Measurements from ENCODE around the gene FDX2.

DNA sequence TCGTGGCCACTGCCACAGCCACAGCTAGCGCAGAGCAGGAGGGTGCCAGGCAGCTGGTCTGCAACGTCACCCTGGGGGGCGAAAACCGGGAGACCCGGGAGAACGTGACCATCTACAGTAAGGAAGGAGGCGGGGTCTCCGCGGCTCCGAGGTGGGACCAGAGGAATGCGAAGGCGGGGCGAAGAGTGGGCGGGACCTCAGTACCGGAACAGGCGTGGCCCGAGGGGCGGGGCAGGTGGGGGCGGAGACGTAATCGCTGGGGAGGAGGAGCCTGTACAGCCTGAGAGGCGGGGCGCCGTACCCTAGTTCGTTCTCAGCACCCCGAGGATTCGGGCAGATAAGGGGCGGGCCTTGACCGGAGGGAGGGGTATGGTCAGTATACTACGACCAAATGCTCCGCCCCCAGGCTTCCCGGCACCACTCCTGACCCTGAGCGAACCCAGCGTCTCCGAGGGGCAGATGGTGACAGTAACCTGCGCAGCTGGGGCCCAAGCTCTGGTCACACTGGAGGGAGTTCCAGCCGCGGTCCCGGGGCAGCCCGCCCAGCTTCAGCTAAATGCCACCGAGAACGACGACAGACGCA, 23.5 kb downstream of the FDX2 start:
- TF ChIP-seq, protein P1, sequence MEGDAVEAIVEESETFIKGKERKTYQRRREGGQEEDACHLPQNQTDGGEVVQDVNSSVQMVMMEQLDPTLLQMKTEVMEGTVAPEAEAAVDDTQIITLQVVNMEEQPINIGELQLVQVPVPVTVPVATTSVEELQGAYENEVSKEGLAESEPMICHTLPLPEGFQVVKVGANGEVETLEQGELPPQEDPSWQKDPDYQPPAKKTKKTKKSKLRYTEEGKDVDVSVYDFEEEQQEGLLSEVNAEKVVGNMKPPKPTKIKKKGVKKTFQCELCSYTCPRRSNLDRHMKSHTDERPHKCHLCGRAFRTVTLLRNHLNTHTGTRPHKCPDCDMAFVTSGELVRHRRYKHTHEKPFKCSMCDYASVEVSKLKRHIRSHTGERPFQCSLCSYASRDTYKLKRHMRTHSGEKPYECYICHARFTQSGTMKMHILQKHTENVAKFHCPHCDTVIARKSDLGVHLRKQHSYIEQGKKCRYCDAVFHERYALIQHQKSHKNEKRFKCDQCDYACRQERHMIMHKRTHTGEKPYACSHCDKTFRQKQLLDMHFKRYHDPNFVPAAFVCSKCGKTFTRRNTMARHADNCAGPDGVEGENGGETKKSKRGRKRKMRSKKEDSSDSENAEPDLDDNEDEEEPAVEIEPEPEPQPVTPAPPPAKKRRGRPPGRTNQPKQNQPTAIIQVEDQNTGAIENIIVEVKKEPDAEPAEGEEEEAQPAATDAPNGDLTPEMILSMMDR (IDR thresholded peaks at IDR 0.05): no peak
- TF ChIP-seq EZH2 (IDR thresholded peaks at IDR 0.05): peak; percentile 8
